ENCODE data around the gene DAZAP1. TPM values are rescaled to one million over a fixed set of nuclear protein-coding genes. Genes with fewer than 3 reads are reported as not detected.
"Not testable (repeated sequence)": the region's sequence is repeated elsewhere in the genome, so short reads cannot be mapped to it uniquely, and the experiment has no call there.

DAZAP1 gene
- total RNA-seq, 4 donors from 2014 or later, result 28.6 to 60.5 (median 48.2) TPM

DNA sequence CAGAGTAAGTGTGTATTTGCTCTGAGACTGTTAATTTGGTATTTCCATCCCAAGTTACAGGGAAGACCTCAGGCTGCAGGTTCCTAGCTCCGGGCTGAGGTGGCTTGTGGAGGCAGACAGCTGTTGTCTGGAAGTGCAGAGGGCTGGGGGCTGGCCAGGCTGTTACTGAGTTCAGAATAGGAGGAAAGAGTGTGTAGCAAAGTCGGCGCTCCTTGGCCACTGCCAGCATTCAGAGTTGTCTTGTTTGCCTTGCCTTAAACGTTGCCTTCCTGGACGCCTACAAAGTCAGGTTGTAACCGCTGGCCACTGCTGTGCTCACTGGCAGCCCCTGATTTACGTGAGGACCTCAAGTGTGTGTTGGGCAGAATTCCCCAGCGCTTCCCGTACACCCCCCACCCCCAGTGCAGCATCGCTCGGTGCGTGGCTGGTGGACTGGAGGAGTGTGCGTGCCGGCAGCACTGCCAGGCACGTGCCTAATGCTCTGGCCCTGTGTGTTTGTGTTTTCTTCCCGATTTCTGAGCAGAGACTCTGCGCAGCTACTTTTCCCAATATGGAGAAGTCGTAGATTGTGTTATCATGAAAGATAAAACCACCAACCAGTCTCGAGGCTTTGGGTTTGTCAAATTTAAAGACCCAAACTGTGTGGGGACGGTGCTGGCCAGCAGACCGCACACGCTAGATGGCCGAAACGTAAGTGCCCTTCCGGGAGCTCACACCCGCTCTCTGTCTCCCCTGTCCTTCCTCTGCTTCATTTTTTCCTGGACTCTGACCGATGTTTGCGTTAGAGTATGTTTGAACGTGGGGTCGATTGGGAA, 10.5 kb downstream of the DAZAP1 start:
- WGBS, 2 donors, result 85 to 86% methylated on average over 30 of the region's 30 CpGs
- TF ChIP-seq, protein P1, sequence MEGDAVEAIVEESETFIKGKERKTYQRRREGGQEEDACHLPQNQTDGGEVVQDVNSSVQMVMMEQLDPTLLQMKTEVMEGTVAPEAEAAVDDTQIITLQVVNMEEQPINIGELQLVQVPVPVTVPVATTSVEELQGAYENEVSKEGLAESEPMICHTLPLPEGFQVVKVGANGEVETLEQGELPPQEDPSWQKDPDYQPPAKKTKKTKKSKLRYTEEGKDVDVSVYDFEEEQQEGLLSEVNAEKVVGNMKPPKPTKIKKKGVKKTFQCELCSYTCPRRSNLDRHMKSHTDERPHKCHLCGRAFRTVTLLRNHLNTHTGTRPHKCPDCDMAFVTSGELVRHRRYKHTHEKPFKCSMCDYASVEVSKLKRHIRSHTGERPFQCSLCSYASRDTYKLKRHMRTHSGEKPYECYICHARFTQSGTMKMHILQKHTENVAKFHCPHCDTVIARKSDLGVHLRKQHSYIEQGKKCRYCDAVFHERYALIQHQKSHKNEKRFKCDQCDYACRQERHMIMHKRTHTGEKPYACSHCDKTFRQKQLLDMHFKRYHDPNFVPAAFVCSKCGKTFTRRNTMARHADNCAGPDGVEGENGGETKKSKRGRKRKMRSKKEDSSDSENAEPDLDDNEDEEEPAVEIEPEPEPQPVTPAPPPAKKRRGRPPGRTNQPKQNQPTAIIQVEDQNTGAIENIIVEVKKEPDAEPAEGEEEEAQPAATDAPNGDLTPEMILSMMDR (IDR thresholded peaks at IDR 0.05), result no peak
- no peak for TF ChIP-seq POLR2A (IDR thresholded peaks at IDR 0.05)
- intact Hi-C loops (cut with DNase I; ENCODE audit: low total_unique reads), result no loop called here
- no peak for DNase-seq (ENCODE audit: low spot score in 2 of 2)
- no peak overlapping the region for H3K4me3 ChIP-seq (ENCODE audit: low read depth, poor library complexity, severe bottlenecking)

DNA sequence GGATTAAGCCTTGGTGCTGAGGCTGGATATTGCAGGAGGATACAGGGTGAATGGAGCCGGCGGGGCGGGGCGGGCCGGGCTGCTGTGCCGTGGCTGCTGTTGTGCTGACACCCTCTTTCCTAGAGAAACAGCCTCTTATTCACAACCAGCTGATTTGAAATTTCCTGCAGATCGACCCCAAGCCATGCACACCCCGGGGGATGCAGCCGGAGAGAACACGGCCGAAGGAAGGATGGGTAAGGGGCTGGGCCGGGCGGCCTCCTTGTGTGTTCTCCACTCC, 11.1 kb downstream of the DAZAP1 start:
- TF ChIP-seq, protein P1 (IDR thresholded peaks at IDR 0.05), result no peak
- no peak for TF ChIP-seq POLR2A (IDR thresholded peaks at IDR 0.05)
- WGBS, 2 donors, result 85 to 92% methylated on average over 13 of the region's 13 CpGs
- intact Hi-C loops (cut with DNase I; ENCODE audit: low total_unique reads), result no loop called here
- DNase-seq (ENCODE audit: low spot score in 2 of 2), result no peak
- no peak overlapping the region for H3K4me3 ChIP-seq (ENCODE audit: low read depth, poor library complexity, severe bottlenecking)

DNA sequence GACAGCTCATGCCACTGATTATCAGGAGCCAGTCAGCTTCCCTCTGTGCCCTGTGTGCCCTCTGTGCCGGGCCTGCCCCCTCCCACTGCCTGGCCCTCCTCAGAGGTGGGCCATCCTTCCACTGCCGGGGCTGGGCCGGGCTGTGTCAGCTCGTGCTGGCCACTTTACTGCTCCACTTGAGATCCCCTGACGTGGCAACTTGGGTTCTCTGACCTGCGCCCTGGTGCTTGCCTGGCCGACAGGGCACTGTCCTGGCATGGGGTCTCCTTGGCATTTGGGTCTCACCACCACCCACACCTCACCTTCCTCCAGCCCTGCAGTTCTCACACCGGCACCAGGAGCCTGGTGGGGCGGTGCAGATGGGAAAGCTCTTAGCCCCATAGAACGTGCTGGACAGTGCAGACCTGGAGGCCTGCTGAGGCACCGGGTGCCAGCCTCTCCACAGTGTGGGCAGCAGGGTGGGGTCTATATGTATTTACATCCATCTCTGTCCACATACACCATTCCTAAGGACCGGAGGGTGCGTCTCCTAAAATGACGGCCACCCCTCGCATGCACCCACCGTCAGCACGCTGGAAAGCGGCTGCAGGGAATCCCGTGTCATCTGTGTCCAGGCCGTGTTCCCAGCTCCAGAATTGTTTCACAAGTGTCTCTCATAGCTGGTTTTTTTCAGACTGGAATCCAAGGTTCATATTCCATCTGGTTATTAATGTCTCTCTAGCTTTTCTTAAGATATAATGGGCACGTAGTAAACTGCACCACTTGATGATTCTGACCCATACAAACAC, 11.8 kb downstream of the DAZAP1 start:
- no peak overlapping the region for H3K4me3 ChIP-seq (ENCODE audit: low read depth, poor library complexity, severe bottlenecking)
- DNase-seq (ENCODE audit: low spot score in 2 of 2), result no peak
- 86 to 88% methylated on average over 21 of the region's 21 CpGs for WGBS, 2 donors
- intact Hi-C loops (cut with DNase I; ENCODE audit: low total_unique reads), result no loop called here
- TF ChIP-seq POLR2A (IDR thresholded peaks at IDR 0.05), result no peak
- TF ChIP-seq, protein P1 (IDR thresholded peaks at IDR 0.05), result no peak

DNA sequence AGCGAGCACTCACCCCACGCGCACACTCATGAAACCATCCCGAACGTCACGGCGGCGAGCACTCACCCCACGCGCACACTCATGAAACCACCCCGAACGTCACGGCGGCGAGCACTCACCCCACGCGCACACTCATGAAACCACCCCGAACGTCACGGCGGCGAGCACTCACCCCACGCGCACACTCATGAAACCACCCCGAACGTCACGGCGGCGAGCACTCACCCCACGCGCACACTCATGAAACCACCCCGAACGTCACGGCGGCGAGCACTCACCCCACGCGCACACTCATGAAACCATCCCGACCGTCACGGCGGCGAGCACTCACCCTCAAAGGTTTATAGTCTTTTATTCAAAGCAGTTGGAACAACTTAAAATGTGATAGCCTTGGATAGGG, 12.7 kb downstream of the DAZAP1 start:
- intact Hi-C loops (cut with DNase I; ENCODE audit: low total_unique reads); DNase-seq (ENCODE audit: low spot score in 2 of 2); H3K4me3 ChIP-seq (ENCODE audit: low read depth, poor library complexity, severe bottlenecking): not testable (repeated sequence)
- 96% methylated on average over 20 to 23 of the region's 43 CpGs for WGBS, 2 donors

DNA sequence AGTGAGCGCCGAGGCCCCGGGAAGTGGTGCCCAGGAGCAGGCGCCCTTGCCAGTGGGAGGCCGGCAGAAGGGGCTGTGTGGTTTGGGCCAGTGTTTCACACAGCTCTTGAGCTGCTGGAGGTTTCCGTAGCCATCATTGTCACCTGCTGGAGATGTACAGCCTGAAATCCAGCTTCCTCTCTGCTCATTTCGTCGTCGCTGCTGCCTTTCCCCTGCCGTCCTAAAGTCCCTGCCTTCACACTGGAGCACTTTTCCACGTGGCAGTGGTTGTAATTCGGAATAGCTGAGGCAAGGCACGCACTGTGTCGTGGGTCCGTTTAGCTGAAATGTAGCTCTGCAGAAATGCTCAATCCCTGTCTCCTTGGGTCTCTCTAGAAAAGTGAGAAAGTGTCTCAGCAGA, 13.2 kb downstream of the DAZAP1 start:
- intact Hi-C loops (cut with DNase I; ENCODE audit: low total_unique reads), result no loop called here
- no peak for DNase-seq (ENCODE audit: low spot score in 2 of 2)
- 90 to 93% methylated on average over 15 of the region's 15 CpGs for WGBS, 2 donors
- TF ChIP-seq, protein P1 (IDR thresholded peaks at IDR 0.05), result no peak
- no peak for TF ChIP-seq POLR2A (IDR thresholded peaks at IDR 0.05)
- H3K4me3 ChIP-seq (ENCODE audit: low read depth, poor library complexity, severe bottlenecking), result no peak overlapping the region

DNA sequence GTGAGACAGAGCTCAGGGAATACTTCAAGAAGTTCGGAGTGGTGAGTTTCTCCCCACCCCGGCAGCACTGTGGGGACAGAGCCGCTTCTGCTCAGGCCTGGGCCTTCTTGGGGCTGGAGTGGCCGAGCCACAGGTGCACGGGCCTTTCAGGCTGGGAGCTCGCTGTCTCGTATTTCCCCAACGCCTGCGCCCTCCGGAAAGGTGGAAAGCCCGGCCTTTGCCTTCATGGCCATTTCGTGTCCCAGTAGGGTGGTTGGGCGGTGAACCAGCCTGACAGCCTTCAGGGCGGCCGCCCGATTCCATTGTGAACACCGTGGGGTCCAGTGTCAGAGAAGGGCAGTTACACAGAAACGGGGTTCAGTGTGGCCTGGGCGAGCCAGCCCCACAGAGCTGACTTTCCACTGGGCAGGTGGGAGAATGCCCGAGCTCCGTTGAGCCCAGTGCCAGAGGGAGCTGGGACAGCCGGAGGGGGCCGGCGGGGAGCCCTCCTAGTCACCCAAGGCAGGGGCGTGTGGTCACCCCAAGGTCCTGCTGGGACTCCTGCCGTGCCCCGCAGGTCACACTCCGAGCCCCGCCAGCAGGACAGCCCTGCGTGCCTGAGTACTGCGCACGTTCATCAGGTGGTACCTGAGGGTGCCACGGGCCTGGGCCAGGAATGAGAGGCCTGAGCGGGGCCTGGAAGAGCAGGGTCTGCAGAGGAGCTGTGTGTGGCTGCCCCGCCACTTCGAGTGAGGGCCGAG, 14.0 kb downstream of the DAZAP1 start:
- 94 to 95% methylated on average over 28 to 30 of the region's 37 CpGs for whole genome bisulfite sequencing, 2 donors
- intact Hi-C loops (cut with DNase I; ENCODE audit: low total_unique reads), result no loop called here
- TF ChIP-seq POLR2A (IDR thresholded peaks at IDR 0.05), result no peak
- TF ChIP-seq, protein P1 (IDR thresholded peaks at IDR 0.05), result no peak
- DNase-seq (ENCODE audit: low spot score in 2 of 2), result no peak
- no peak overlapping the region for H3K4me3 ChIP-seq (ENCODE audit: low read depth, poor library complexity, severe bottlenecking)

All from lower leg skin (tissue), 4 donors.